ENCODE results near the gene GRK5. TPM values are rescaled to one million over a fixed set of nuclear protein-coding genes. Genes with fewer than 3 reads are reported as not detected.

The GRK5 gene
- total RNA-seq, 4 donors from 2014 or later, result 9.2 to 27.3 (median 15.0) TPM

DNA sequence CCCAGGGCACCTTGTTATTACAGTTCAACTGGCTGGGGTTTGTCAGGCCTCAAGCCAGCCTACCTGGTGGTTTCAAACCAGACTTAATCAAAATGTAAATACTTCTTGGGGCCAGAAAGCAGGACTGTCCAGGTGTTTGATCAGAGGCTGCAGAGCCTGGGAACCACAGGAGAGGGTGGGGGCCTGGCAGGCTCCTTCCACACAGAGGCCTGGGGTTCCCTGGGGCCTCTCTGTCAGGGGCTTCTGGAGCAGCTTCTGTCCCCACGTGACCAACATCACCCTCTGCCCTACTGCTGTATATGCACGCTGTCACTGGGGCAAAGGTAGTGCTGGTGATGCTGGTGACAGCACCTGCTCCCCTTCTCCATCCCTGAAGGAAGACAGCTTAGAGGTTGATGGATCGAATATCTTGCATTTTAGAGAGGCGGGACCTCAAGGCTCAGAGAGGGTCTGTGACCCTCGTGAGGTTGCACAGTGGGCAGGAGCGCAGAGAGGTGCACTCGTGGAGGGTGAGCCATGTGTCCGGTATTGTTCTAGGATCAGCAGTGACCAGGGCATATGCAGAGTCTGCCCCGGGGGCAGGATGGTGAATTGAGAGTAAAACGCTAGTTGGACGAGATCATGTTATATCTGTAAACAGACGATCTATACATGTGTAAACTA is 95.4 kb downstream of the GRK5 start:
- Histone ChIP-seq H3K36me3 (no peaks in the 10 kb centered on the region), H3K27me3 (no peaks in the 10 kb centered on the region), H3K27ac (peak overlapping the region; percentile 15 to 73 (median 72)), H3K4me1 (peaks cover 21 to 61% of the 10 kb centered on the region in 2 donors), H3K9me3 (no peaks in the 10 kb centered on the region), H3K4me3 (replicated peaks in 1 of 3) (no peak overlapping the region)
- 81 to 84% methylated on average over 12 of the region's 12 CpGs for WGBS, 2 donors
- DNase-seq, result no peak
- TF ChIP-seq, protein P1, sequence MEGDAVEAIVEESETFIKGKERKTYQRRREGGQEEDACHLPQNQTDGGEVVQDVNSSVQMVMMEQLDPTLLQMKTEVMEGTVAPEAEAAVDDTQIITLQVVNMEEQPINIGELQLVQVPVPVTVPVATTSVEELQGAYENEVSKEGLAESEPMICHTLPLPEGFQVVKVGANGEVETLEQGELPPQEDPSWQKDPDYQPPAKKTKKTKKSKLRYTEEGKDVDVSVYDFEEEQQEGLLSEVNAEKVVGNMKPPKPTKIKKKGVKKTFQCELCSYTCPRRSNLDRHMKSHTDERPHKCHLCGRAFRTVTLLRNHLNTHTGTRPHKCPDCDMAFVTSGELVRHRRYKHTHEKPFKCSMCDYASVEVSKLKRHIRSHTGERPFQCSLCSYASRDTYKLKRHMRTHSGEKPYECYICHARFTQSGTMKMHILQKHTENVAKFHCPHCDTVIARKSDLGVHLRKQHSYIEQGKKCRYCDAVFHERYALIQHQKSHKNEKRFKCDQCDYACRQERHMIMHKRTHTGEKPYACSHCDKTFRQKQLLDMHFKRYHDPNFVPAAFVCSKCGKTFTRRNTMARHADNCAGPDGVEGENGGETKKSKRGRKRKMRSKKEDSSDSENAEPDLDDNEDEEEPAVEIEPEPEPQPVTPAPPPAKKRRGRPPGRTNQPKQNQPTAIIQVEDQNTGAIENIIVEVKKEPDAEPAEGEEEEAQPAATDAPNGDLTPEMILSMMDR (IDR thresholded peaks at IDR 0.05), result no peak
- no peak for TF ChIP-seq POLR2A (IDR thresholded peaks at IDR 0.05)
- intact Hi-C loops (cut with DNase I), result no loop called here

DNA sequence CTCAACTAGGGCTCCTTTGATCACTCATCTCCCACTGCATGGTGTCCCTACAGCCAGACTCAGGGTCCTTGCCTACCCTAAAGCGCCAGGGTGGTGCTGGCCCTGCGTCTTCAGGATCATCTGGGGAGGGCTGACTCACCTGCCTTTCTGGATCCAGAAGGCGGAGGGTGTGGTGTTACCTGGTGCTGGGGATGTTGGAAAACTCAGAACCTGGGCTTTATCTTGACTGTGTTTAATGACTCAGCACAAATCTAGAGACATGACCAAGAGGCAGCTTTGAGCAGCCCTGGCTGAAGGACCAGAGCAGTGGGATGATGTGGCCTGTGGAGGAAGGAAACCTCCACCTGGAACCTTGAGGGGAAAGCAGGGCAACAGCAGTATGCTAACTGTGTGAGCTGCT is 96.5 kb downstream of the GRK5 start:
- H3K27me3 ChIP-seq, result no peaks in the 10 kb centered on the region
- DNase-seq, result peak in 1 of 2 donors; percentile 29
- H3K36me3 ChIP-seq, result no peaks in the 10 kb centered on the region
- H3K4me1 ChIP-seq, result peaks cover 21 to 62% of the 10 kb centered on the region in 2 donors
- intact Hi-C loops (cut with DNase I), result no loop called here
- no peaks in the 10 kb centered on the region for H3K9me3 ChIP-seq
- H3K4me3 ChIP-seq (replicated peaks in 1 of 3), result no peak overlapping the region
- H3K27ac ChIP-seq, result peak overlapping the region in 2 of 3 donors; percentile 72 to 73
- 100% methylated on average over 3 of the region's 3 CpGs for WGBS, 2 donors
- TF ChIP-seq POLR2A (IDR thresholded peaks at IDR 0.05), result no peak
- TF ChIP-seq, protein P1 (IDR thresholded peaks at IDR 0.05), result no peak

DNA sequence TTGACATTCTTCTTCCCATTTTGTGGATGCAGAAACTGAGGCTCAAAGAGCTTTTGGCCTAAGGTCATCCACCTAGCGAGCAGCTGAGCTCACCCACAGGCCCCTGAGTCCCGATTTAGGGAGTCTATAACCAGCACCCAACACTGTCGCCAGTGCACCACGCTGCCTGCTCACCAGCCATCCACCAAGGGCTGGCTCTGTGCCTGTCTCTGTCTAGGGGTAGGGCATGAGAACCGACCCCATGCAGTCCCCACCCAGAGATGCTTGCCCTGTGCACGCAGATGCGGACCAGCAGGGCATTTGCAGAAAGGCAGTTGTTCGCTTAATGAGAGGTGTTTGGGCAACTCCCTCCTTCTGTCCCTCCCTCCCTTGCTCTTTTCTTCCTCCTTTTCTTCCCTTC is 97.2 kb downstream of the GRK5 start:
- Histone ChIP-seq H3K9me3 (no peaks in the 10 kb centered on the region), H3K27ac (peak overlapping the region in 1 of 3 donors; percentile 73), H3K36me3 (no peaks in the 10 kb centered on the region), H3K27me3 (no peaks in the 10 kb centered on the region), H3K4me3 (replicated peaks in 1 of 3) (no peak overlapping the region), H3K4me1 (peaks cover 21 to 68% of the 10 kb centered on the region in 2 donors)
- intact Hi-C loops (cut with DNase I), result no loop called here
- DNase-seq, result no peak
- 90 to 94% methylated on average over 8 of the region's 8 CpGs for WGBS, 2 donors
- TF ChIP-seq, protein P1 (IDR thresholded peaks at IDR 0.05), result no peak
- TF ChIP-seq POLR2A (IDR thresholded peaks at IDR 0.05), result no peak

DNA sequence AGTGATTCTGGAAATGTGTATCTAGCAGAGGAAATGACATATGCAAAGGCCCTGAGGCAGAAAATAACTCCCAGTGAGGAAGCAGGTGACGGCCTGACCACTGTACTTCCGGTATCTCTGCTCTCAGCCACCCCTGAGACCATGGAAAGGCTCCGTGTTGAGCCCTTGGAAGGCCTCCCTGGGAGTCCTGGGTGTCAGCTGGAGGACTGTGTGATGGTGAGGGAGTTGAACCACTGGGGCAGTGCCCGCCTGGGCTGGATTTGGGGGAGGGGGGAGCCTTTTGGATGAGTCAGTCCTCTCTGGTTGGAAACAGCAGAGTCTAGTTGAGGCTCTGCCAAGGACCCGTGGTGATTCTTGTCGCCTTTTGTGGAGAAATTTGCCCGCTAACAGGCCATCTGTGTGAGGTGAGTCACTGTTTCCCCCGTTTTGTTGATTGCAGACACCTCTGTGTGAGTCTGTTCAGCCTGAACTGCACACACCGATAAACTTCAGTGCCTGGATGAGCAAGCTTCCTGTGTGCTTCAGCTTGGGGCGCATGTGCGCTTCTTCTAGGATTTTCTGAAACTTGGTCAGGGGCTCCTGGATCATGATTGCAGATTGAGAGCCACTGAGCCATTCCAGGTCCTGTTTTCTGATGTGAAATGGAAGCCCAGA is 98.6 kb downstream of the GRK5 start:
- Histone ChIP-seq H3K4me3 (replicated peaks in 1 of 3) (no peak overlapping the region), H3K4me1 (peaks cover 20 to 78% of the 10 kb centered on the region in 2 donors), H3K27ac (peak overlapping the region in 2 of 3 donors; percentile 51 to 67), H3K27me3 (no peaks in the 10 kb centered on the region), H3K36me3 (no peaks in the 10 kb centered on the region), H3K9me3 (no peaks in the 10 kb centered on the region)
- peak in 1 of 2 donors; percentile 29 for DNase-seq
- intact Hi-C loops (cut with DNase I), result no loop called here
- TF ChIP-seq, protein P1 (IDR thresholded peaks at IDR 0.05), result no peak
- TF ChIP-seq POLR2A (IDR thresholded peaks at IDR 0.05), result no peak
- WGBS, 2 donors, result 66 to 67% methylated on average over 9 to 11 of the region's 11 CpGs

DNA sequence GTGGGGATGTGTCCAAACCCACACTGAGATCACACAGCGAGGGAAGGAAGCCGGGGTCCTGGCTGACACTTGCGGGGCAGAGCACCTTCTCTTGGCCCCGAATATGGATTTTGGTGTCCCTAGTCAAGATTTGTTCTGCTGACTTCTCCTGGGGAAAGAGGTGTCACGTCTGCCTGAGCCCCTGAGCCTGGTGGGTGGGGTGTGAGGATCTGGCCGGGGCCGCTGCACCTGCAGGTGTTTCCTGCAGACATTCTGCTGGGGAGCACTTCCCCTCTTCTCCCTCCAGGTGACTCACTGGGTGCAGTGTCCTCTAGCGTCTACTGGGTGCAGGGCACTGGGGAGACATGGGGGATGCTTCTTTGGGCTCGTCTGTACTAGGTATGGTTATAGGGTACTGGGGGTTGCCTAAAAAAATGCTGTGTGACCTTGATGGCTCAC is 99.2 kb downstream of the GRK5 start:
- intact Hi-C loops (cut with DNase I), result no loop called here
- H3K4me3 ChIP-seq (replicated peaks in 1 of 3), result no peak overlapping the region
- H3K4me1 ChIP-seq, result peaks cover 14 to 72% of the 10 kb centered on the region in 2 donors

More for the DNA sequence above, 99.2 kb downstream of the GRK5 start:
- Histone ChIP-seq H3K9me3 (no peaks in the 10 kb centered on the region), H3K36me3 (no peaks in the 10 kb centered on the region), H3K27me3 (no peaks in the 10 kb centered on the region), H3K27ac (peak overlapping the region in 2 of 3 donors; percentile 51 to 67)
- no peak for DNase-seq
- TF ChIP-seq, protein P1 (IDR thresholded peaks at IDR 0.05), result peak in 1 of 6 experiments; percentile 16
- TF ChIP-seq POLR2A (IDR thresholded peaks at IDR 0.05), result no peak
- 74 to 85% methylated on average over 5 to 7 of the region's 9 CpGs for WGBS, 2 donors

Data from thyroid gland (tissue), 4 donors.